Nephron progenitor cell (in vitro differentiated cells): Measurements from ENCODE around the gene DVL1.

ENCODE experiments used
- DNase-seq: peaks from one replicate; pipeline ENCODE4 v3.0.0; 2021
- H3K27ac Mint-ChIP-seq: 2 replicates; pipeline ENCODE4 v1.8.0; 2021; ENCODE audit warnings: mild to moderate bottlenecking, moderate library complexity, mixed read lengths
- H3K27me3 Mint-ChIP-seq: 2 replicates; pipeline ENCODE4 v1.8.0; 2021; ENCODE audit warnings: mild to moderate bottlenecking, low read depth, mixed read lengths; ENCODE audit not compliant: poor library complexity
- H3K36me3 Mint-ChIP-seq: 2 replicates; pipeline ENCODE4 v1.8.0; 2021; ENCODE audit warnings: low read depth, mixed read lengths
- H3K4me1 Mint-ChIP-seq: 2 replicates; pipeline ENCODE4 v1.8.0; 2021; ENCODE audit warnings: mixed read lengths
- H3K4me3 Mint-ChIP-seq: 2 replicates; pipeline ENCODE4 v1.8.0; 2021; ENCODE audit warnings: mild to moderate bottlenecking, moderate library complexity, mixed read lengths
- H3K9me3 Mint-ChIP-seq: 2 replicates; pipeline ENCODE4 v1.8.0; 2021; ENCODE audit warnings: mild to moderate bottlenecking, moderate library complexity, mixed read lengths
- TF ChIP-seq, protein P1 (sequence below): fragments of 200-600 bp; sonication (generic); IDR thresholded peaks from 2 replicates; pipeline ENCODE4 v1.5.0; 2021; ENCODE audit warnings: antibody characterized with exemption

Gene DVL1

DNA sequence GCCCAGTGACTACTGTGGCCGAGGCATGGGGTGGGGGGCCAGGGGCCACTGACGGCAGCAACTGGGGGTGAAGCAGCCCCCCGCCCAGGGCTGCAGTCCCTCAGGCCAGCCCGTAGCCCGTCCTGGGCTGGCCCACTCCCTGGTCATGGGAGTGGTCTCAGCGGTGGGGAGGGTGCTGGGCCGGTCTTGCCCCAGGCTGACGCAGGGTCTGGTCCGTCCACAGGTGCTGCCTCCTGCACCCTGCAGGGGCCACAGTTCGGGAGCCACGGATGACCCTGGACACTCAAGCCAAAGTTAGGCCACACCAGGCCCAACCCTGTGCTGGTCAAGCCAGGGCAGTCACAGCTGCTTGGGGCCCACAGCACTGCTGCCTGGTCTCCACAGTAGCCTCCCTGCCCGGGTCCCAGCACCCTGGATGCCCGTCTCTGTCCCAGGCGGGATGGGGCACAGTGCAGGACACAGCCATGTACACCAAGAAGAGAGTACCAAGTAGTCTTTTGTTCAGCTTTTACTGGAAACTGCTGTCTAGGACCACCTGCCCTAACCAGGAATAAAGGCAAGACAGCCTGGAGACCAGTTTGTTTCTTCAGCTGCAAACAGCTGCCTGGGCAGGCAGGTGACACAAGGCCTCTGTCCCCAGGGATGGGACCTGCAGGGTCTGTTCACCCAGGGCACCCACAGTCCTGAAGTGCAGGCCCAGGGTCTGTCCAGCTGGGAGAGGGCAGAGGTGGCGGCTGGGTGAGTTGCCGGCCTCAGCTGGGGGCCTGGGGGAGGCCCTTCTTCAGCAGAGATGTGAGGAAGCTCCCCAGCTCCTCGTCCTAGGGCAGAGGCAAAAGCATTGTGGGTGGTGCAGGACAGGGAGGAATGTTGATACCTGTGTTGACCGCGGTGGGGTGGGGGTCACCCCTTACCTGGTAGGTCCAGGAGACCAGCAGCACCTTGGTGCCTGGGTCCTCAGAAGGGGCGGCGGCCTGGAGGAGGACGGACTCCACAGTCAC is 37.8 kb downstream of the DVL1 start:
- Mint-ChIP-seq H3K4me3 (no peak overlapping the region), H3K4me1 (peaks cover 26% of the 10 kb centered on the region)
- TF ChIP-seq, protein P1, sequence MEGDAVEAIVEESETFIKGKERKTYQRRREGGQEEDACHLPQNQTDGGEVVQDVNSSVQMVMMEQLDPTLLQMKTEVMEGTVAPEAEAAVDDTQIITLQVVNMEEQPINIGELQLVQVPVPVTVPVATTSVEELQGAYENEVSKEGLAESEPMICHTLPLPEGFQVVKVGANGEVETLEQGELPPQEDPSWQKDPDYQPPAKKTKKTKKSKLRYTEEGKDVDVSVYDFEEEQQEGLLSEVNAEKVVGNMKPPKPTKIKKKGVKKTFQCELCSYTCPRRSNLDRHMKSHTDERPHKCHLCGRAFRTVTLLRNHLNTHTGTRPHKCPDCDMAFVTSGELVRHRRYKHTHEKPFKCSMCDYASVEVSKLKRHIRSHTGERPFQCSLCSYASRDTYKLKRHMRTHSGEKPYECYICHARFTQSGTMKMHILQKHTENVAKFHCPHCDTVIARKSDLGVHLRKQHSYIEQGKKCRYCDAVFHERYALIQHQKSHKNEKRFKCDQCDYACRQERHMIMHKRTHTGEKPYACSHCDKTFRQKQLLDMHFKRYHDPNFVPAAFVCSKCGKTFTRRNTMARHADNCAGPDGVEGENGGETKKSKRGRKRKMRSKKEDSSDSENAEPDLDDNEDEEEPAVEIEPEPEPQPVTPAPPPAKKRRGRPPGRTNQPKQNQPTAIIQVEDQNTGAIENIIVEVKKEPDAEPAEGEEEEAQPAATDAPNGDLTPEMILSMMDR: no peak

DNA sequence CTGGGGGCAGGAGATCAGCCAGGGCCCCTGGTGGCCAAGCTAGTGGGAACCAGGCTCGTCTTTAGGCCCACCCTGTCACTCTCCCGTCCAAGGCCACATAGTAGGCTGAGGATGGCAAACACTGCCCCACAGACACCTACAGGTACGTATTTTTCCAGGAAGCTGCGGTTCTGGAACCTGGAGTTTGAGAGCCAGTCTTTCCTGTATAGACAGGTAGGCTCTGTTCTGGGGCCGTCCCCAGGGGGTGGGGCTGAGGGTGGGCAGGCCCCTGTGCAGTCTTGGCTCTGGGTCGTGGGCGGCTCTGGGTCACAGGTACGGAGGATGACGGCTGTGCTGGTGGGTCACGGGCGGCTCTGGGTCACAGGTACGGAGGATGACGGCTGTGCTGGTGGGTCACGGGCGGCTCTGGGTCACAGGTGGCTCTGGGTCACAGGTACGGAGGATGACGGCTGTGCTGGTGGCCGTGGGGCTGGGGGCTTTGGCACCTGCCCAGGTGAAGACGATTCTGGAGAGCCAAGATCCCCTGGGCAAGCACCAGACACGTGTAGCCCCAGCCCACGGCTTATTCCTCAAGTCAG is 38.7 kb downstream of the DVL1 start:
- no peak for DNase-seq
- H3K4me1 Mint-ChIP-seq: peaks cover 26% of the 10 kb centered on the region
- peaks cover 7% of the 10 kb centered on the region for H3K36me3 Mint-ChIP-seq
- no peaks in the 10 kb centered on the region for H3K9me3 Mint-ChIP-seq
- TF ChIP-seq, protein P1: no peak
- peaks cover 6% of the 10 kb centered on the region for H3K27me3 Mint-ChIP-seq
- no peak overlapping the region for H3K4me3 Mint-ChIP-seq
- H3K27ac Mint-ChIP-seq: no peak overlapping the region

More for the DNA sequence above, 37.8 kb downstream of the DVL1 start:
- Mint-ChIP-seq H3K27ac (no peak overlapping the region), H3K36me3 (peaks cover 14% of the 10 kb centered on the region), H3K9me3 (no peaks in the 10 kb centered on the region), H3K27me3 (peaks cover 6% of the 10 kb centered on the region)
- no peak for DNase-seq

DNA sequence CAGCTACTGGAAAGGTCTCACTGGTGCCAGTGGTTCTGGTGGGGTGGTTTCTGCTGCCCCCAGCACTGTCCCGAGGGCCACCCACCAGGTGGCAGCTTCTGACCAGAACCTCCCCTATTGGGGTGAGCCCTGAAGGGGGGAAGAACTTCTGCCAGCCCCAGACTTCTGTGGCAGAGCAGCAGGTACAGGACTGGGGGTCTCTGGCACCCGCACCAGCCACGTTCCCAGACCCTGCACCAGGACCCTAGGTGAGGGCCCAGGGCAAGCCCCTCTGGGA is 39.2 kb downstream of the DVL1 start:
- no peak for DNase-seq
- peaks cover 24% of the 10 kb centered on the region for H3K4me1 Mint-ChIP-seq
- H3K36me3 Mint-ChIP-seq: peaks cover 6% of the 10 kb centered on the region
- no peak overlapping the region for H3K4me3 Mint-ChIP-seq
- TF ChIP-seq, protein P1: no peak
- H3K9me3 Mint-ChIP-seq: no peaks in the 10 kb centered on the region
- H3K27ac Mint-ChIP-seq: no peak overlapping the region
- H3K27me3 Mint-ChIP-seq: peaks cover 6% of the 10 kb centered on the region

DNA sequence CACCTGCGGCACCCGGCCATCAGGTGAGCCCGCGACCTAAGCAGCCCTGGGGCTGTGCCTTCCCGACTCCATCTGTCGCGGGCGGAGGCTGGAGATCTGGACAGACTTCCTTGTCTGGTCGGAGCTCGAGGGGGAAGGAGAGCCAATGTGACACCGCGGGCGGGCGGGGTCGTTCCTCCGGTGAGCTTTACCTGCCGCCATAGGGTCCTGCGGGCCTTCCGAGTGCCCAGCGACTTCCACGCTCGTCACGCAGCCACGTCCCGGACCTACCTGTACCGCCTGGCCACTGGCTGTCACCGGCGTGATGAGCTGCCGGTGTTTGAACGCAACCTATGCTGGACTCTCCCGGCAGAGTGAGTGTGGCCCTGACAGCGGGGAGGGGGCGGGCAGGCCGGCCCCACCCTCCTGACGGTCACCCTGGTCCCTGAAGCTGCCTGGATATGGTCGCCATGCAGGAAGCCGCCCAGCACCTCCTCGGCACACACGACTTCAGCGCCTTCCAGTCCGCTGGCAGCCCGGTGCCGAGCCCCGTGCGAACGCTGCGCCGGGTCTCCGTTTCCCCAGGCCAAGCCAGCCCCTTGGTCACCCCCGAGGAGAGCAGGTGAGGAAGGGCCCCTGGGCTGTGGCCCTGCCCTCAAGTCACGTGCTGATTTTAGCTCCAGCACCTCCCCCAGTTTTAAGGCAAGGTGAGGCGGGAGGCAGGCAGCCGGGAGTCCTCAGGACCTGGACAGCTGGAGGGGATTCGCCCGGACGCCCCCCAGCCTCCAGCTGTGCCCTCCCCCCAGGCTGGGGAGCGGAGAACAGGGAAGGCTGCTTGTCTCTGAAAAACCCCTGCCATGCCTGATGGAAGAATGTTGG is 39.7 kb downstream of the DVL1 start:
- DNase-seq: peak; percentile 34
- peak overlapping the region; percentile 77 for H3K4me3 Mint-ChIP-seq
- H3K27ac Mint-ChIP-seq: no peak overlapping the region

DNA sequence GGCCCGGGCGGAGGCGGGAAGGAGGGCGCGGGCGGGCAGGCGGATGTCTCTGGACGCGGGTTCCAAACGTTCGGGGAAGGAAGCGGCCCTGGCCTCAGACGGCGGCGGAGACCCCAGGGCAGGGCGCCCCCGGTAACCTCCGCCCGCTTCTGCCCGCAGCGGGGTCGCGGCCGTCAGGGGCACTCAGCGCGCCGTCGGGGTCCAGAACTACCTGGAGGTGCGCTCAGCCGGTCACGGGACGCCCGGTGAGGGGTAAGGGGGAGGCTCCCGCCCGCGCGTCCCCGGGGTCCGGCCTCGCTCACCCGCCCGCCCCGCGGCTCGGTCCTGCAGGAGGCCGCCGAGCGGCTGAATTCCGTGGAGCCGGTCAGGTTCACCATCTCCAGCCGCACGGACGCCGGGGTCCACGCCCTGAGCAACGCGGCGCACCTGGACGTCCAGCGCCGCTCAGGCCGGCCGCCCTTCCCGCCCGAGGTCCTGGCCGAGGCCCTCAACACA is 40.4 kb downstream of the DVL1 start:
- Mint-ChIP-seq H3K4me1 (peaks cover 27% of the 10 kb centered on the region), H3K27me3 (peaks cover 6% of the 10 kb centered on the region), H3K27ac (no peak overlapping the region), H3K9me3 (no peaks in the 10 kb centered on the region), H3K36me3 (peaks cover 6% of the 10 kb centered on the region), H3K4me3 (peak overlapping the region; percentile 79)
- TF ChIP-seq, protein P1: no peak
- peak; percentile 49 for DNase-seq

More for the DNA sequence above, 39.7 kb downstream of the DVL1 start:
- TF ChIP-seq, protein P1: no peak
- Mint-ChIP-seq H3K36me3 (peaks cover 6% of the 10 kb centered on the region), H3K9me3 (no peaks in the 10 kb centered on the region), H3K27me3 (peaks cover 6% of the 10 kb centered on the region), H3K4me1 (peaks cover 26% of the 10 kb centered on the region)
